Mesenchymal stem cell (in vitro differentiated cells and primary cell): Measurements from ENCODE around the gene AKR1D1.

ENCODE experiments used
- DNase-seq: peaks from one replicate; pipeline ENCODE4 v3.0.0-alpha.2; 2013
- H2AFZ ChIP-seq: one replicate; pipeline ENCODE4 v1.6.1; 2013; ENCODE audit warnings: low read depth, mild to moderate bottlenecking, control low read depth, inconsistent platforms, low read length, moderate library complexity
- H2AK5ac ChIP-seq: 2 replicates; pipeline ENCODE4 v1.6.1; 2013; ENCODE audit warnings: low read length, moderate library complexity, mild to moderate bottlenecking, inconsistent platforms; ENCODE audit not compliant: severe bottlenecking
- H2BK120ac ChIP-seq: one replicate; pipeline ENCODE4 v1.6.1; 2013; ENCODE audit warnings: low read depth, mild to moderate bottlenecking, inconsistent platforms, low read length, moderate library complexity
- H2BK12ac ChIP-seq, 2 experiments: one replicate each; pipeline ENCODE4 v1.6.1; 2013; ENCODE audit warnings: inconsistent platforms in 2 of 2, low read length in 2 of 2, mild to moderate bottlenecking in 2 of 2, moderate library complexity in 2 of 2, control low read depth in 1 of 2
- H2BK15ac ChIP-seq: one replicate; pipeline ENCODE4 v1.6.1; 2013; ENCODE audit warnings: mild to moderate bottlenecking, low read depth, inconsistent platforms; ENCODE audit not compliant: poor library complexity, severe bottlenecking
- H2BK5ac ChIP-seq: 2 replicates; pipeline ENCODE4 v1.6.1; 2013; ENCODE audit warnings: low read depth, mild to moderate bottlenecking, low read length, control low read depth, inconsistent platforms; ENCODE audit not compliant: poor library complexity, severe bottlenecking
- H3K14ac ChIP-seq, 2 experiments: one replicate each; pipeline ENCODE4 v1.6.1; 2013; ENCODE audit warnings: inconsistent platforms in 2 of 2, low read length in 2 of 2, control low read depth in 1 of 2, mild to moderate bottlenecking in 1 of 2, moderate library complexity in 1 of 2
- H3K18ac ChIP-seq, 2 experiments: one replicate each; pipeline ENCODE4 v1.6.1; 2013; ENCODE audit warnings: inconsistent platforms in 2 of 2, low read length in 2 of 2, control low read depth in 1 of 2, low read depth in 1 of 2, mild to moderate bottlenecking in 1 of 2
- H3K23ac ChIP-seq, 2 experiments: one replicate each; pipeline ENCODE4 v1.6.1; 2013; ENCODE audit warnings: inconsistent platforms in 2 of 2, low read length in 2 of 2, mild to moderate bottlenecking in 2 of 2, moderate library complexity in 2 of 2, control low read depth in 1 of 2
- H3K27ac ChIP-seq: 2 replicates; pipeline ENCODE4 v1.5.1; 2013; ENCODE audit warnings: mild to moderate bottlenecking, moderate library complexity, low read length, control low read depth, inconsistent platforms; ENCODE audit not compliant: poor library complexity, severe bottlenecking
- H3K27me3 ChIP-seq, 2 experiments: 2 replicates each; pipeline versions ENCODE4 v1.6.1 to v1.7.0; 2013; ENCODE audit warnings: low read length in 2 of 2, mild to moderate bottlenecking in 2 of 2, moderate library complexity in 2 of 2, control low read depth in 1 of 2, inconsistent platforms in 1 of 2; ENCODE audit not compliant: control insufficient read depth in 1 of 2, insufficient read depth in 1 of 2
- H3K36me3 ChIP-seq, 2 experiments: 2 replicates each; pipeline versions ENCODE4 v1.6.1 to v1.7.0; 2013; ENCODE audit warnings: low read length in 2 of 2, control low read depth in 1 of 2, inconsistent platforms in 1 of 2, low read depth in 1 of 2, mild to moderate bottlenecking in 1 of 2; ENCODE audit not compliant: insufficient read depth in 2 of 2, control insufficient read depth in 1 of 2
- H3K4ac ChIP-seq, 2 experiments: one replicate each; pipeline ENCODE4 v1.6.1; 2013; ENCODE audit warnings: inconsistent platforms in 2 of 2, low read length in 2 of 2, mild to moderate bottlenecking in 2 of 2, moderate library complexity in 2 of 2, control low read depth in 1 of 2, low read depth in 1 of 2
- H3K4me1 ChIP-seq: 2 replicates; pipeline ENCODE4 v1.6.1; 2013; ENCODE audit warnings: low read depth, low read length, control low read depth; ENCODE audit not compliant: control insufficient read depth, insufficient read depth
- H3K4me2 ChIP-seq: 2 replicates; pipeline ENCODE4 v1.6.1; 2013; ENCODE audit warnings: low read length, mild to moderate bottlenecking, inconsistent platforms; ENCODE audit not compliant: poor library complexity, severe bottlenecking
- H3K4me3 ChIP-seq, 2 experiments: 2 replicates each; pipeline versions ENCODE4 v1.5.1 to v1.7.0; 2013; ENCODE audit warnings: low read length in 2 of 2, mild to moderate bottlenecking in 2 of 2, control low read depth in 1 of 2, low read depth in 1 of 2; ENCODE audit not compliant: insufficient read depth in 1 of 2
- H3K79me1 ChIP-seq: replicated peaks from 2 replicates; pipeline ENCODE4 v1.6.1; 2013; ENCODE audit warnings: mild to moderate bottlenecking, control low read depth, low read length, inconsistent platforms; ENCODE audit not compliant: poor library complexity, severe bottlenecking
- H3K9ac ChIP-seq: 2 replicates; pipeline ENCODE4 v1.7.0; 2013; ENCODE audit warnings: mild to moderate bottlenecking, low read length, moderate library complexity
- H3K9me3 ChIP-seq: 2 replicates; pipeline ENCODE4 v1.7.0; 2013; ENCODE audit warnings: mild to moderate bottlenecking, low read length; ENCODE audit not compliant: control insufficient read depth
- H4K8ac ChIP-seq: one replicate; pipeline ENCODE4 v1.6.1; 2013; ENCODE audit warnings: inconsistent platforms, mild to moderate bottlenecking, low read length, moderate library complexity
- H4K91ac ChIP-seq: one replicate; pipeline ENCODE4 v1.6.1; 2013; ENCODE audit warnings: mild to moderate bottlenecking, low read length, inconsistent platforms
- WGBS: methylation state at CpG from one replicate; pipeline ENCODE4 v1.1.7; 2013; ENCODE audit warnings: mixed read lengths; 5-methylcytosine and 5-hydroxymethylcytosine counted together

Gene AKR1D1

GRCh38 chr7:138067774-138068173 is 8.5 kb upstream of the AKR1D1 start:
- no peaks in the 10 kb centered on the region for H3K9me3 ChIP-seq
- peaks cover 2% of the 10 kb centered on the region for H3K4me1 ChIP-seq
- H3K4ac ChIP-seq: no peak overlapping the region
- H4K91ac ChIP-seq: no peak overlapping the region
- DNase-seq: no peak
- H3K4me2 ChIP-seq: no peak overlapping the region
- H2AFZ ChIP-seq: no peak overlapping the region
- peaks cover 0 to 4% of the 10 kb centered on the region in 2 experiments for H3K27me3 ChIP-seq
- no peak overlapping the region for H4K8ac ChIP-seq
- no peak overlapping the region for H2AK5ac ChIP-seq
- H2BK5ac ChIP-seq: no peak overlapping the region
- no peak overlapping the region for H2BK15ac ChIP-seq
- H3K14ac ChIP-seq: no peak overlapping the region
- H3K18ac ChIP-seq: no peak overlapping the region
- no peaks in the 10 kb centered on the region for H3K79me1 ChIP-seq
- H2BK120ac ChIP-seq: no peak overlapping the region
- 100% methylated on average over 2 of the region's 3 CpGs for WGBS
- no peak overlapping the region for H3K4me3 ChIP-seq
- H3K36me3 ChIP-seq: no peaks in the 10 kb centered on the region
- no peak overlapping the region for H3K23ac ChIP-seq
- H3K27ac ChIP-seq: peak overlapping the region; percentile 77
- H3K9ac ChIP-seq: no peak overlapping the region
- H2BK12ac ChIP-seq: no peak overlapping the region

GRCh38 chr7:138070908-138071307 is 5.4 kb upstream of the AKR1D1 start:
- no peak overlapping the region for H3K9ac ChIP-seq
- H2AFZ ChIP-seq: no peak overlapping the region
- DNase-seq: no peak

DNA sequence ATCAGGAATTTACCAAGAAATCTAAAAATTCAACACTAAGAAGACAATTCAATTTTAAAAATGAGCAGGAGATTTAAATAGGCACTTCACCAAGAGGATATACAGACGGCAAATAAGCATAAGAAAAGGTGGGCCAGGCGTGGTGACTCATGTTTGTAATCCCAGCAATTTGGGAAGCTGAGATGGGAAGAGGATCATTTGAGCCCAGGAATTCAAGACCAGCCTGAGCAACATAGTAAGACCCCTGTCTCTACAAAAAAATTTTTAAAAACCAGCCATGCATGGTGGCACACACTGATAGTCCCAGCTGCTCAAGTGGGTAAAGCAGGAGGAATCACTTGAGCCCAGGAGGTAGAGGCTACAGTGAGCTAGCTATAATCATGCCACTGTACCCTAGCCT is 3.5 kb upstream of the AKR1D1 start:
- Histone ChIP-seq H3K9ac (no peak overlapping the region), H3K4ac (no peak overlapping the region), H2AFZ (no peak overlapping the region), H3K27me3 (no peaks in the 10 kb centered on the region), H2BK120ac (no peak overlapping the region), H4K8ac (no peak overlapping the region), H4K91ac (no peak overlapping the region), H3K27ac (no peak overlapping the region), H3K18ac (no peak overlapping the region), H3K23ac (no peak overlapping the region), H3K36me3 (no peaks in the 10 kb centered on the region), H2BK15ac (no peak overlapping the region), H3K9me3 (peaks cover 11% of the 10 kb centered on the region), H3K4me3 (no peak overlapping the region), H2BK5ac (no peak overlapping the region), H3K4me2 (no peak overlapping the region), H3K4me1 (no peaks in the 10 kb centered on the region), H2BK12ac (no peak overlapping the region), H2AK5ac (no peak overlapping the region), H3K14ac (no peak overlapping the region), H3K79me1 (no peaks in the 10 kb centered on the region)
- 90% methylated on average over 2 of the region's 2 CpGs for WGBS
- DNase-seq: no peak

More at GRCh38 chr7:138070908-138071307, 5.4 kb upstream of the AKR1D1 start:
- Histone ChIP-seq H2BK15ac (no peak overlapping the region), H3K4me3 (no peak overlapping the region), H3K23ac (no peak overlapping the region), H3K27me3 (peaks cover 0 to 4% of the 10 kb centered on the region in 2 experiments), H3K4me1 (no peaks in the 10 kb centered on the region), H4K8ac (no peak overlapping the region), H3K14ac (no peak overlapping the region), H2BK5ac (no peak overlapping the region), H3K27ac (no peak overlapping the region), H3K18ac (no peak overlapping the region), H2BK120ac (no peak overlapping the region), H3K36me3 (no peaks in the 10 kb centered on the region), H4K91ac (no peak overlapping the region), H3K4me2 (no peak overlapping the region), H2AK5ac (no peak overlapping the region), H3K79me1 (no peaks in the 10 kb centered on the region), H3K4ac (no peak overlapping the region), H2BK12ac (no peak overlapping the region), H3K9me3 (peaks cover 4% of the 10 kb centered on the region)
- WGBS: no CpG with 5 or more reads among the region's 2 CpGs

DNA sequence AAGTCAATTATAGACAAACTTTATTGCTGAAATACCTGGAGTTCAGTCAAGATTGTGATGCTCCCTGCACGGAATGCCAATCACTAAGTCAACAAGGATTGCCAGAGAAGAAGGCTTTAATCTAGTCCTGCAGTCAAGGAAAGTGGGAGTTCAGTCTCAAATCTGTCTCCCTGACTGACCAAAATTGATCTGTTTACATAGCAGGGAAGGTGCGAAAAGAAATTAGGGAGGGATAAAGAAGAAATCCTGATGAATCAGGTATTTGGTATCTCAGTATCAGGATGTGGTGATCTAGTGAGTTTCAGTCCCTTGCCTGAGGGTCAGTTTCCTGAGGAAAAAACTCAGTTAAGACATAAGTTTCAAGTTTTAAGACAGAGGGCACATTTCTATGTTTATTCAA is 2.1 kb upstream of the AKR1D1 start:
- H2AFZ ChIP-seq: no peak overlapping the region
- no peaks in the 10 kb centered on the region for H3K79me1 ChIP-seq
- no peak overlapping the region for H3K14ac ChIP-seq
- no peak for DNase-seq
- H4K91ac ChIP-seq: no peak overlapping the region
- H2AK5ac ChIP-seq: no peak overlapping the region
- H3K27ac ChIP-seq: peak overlapping the region; percentile 28
- H2BK5ac ChIP-seq: no peak overlapping the region
- WGBS: 93% methylated on average over 2 of the region's 2 CpGs
- H3K9ac ChIP-seq: no peak overlapping the region
- no peak overlapping the region for H2BK15ac ChIP-seq
- peaks cover 2% of the 10 kb centered on the region for H3K4me1 ChIP-seq
- no peak overlapping the region for H3K4me3 ChIP-seq
- no peak overlapping the region for H2BK12ac ChIP-seq
- H3K36me3 ChIP-seq: no peaks in the 10 kb centered on the region
- no peak overlapping the region for H3K4me2 ChIP-seq
- no peak overlapping the region for H3K18ac ChIP-seq
- no peak overlapping the region for H3K23ac ChIP-seq
- H3K9me3 ChIP-seq: peaks cover 11% of the 10 kb centered on the region
- H2BK120ac ChIP-seq: no peak overlapping the region
- no peak overlapping the region for H3K4ac ChIP-seq
- H4K8ac ChIP-seq: no peak overlapping the region
- no peaks in the 10 kb centered on the region for H3K27me3 ChIP-seq
